IPS DF 6.9 (cell line): ENCODE measurements around the gene CEP44.
"Not testable (repeated sequence)": the region's sequence is repeated elsewhere in the genome, so short reads cannot be mapped to it uniquely, and the experiment has no call there.

Experiments used
- DNase-seq: peaks from one replicate; pipeline ENCODE4 v3.0.0-alpha.2; 2013; ENCODE audit warnings: low read depth, low spot score
- H3K27ac ChIP-seq: one replicate; pipeline ENCODE4 v1.5.1; 2013; ENCODE audit warnings: low read length, control low read depth
- H3K27me3 ChIP-seq: 2 replicates; pipeline ENCODE4 v1.6.1; 2013; ENCODE audit warnings: mild to moderate bottlenecking, low read length; ENCODE audit not compliant: control insufficient read depth, insufficient read depth
- H3K36me3 ChIP-seq: 2 replicates; pipeline ENCODE4 v1.6.1; 2013; ENCODE audit warnings: low read length; ENCODE audit not compliant: control insufficient read depth, insufficient read depth
- H3K4me1 ChIP-seq: 2 replicates; pipeline ENCODE4 v1.6.1; 2013; ENCODE audit warnings: low read length; ENCODE audit not compliant: control insufficient read depth, insufficient read depth
- H3K4me3 ChIP-seq: 2 replicates; pipeline ENCODE4 v1.5.1; 2013; ENCODE audit warnings: mild to moderate bottlenecking, low read length
- H3K9me3 ChIP-seq: 2 replicates; pipeline ENCODE4 v1.6.1; 2013; ENCODE audit warnings: low read length, inconsistent platforms; ENCODE audit not compliant: control insufficient read depth, insufficient read depth
- WGBS: extraction: QIAGEN DNeasy Blood & Tissue Kit; methylation state at CpG from one replicate; pipeline ENCODE4 v1.1.7; 2013; ENCODE audit warnings: mixed read lengths, missing lambda C conversion rate; ENCODE audit not compliant: insufficient read length, insufficient coverage; 5-methylcytosine and 5-hydroxymethylcytosine counted together

Gene CEP44

GRCh38 chr4:174358410-174358809 lies 74.7 kb downstream of the CEP44 start:
- H3K9me3 ChIP-seq: no peaks in the 10 kb centered on the region
- no CpG with 5 or more reads among the region's 1 CpG for WGBS
- no peaks in the 10 kb centered on the region for H3K27me3 ChIP-seq
- H3K36me3 ChIP-seq: no peaks in the 10 kb centered on the region
- H3K4me3 ChIP-seq: no peak overlapping the region
- no peak for DNase-seq
- no peak overlapping the region for H3K27ac ChIP-seq
- H3K4me1 ChIP-seq: no peaks in the 10 kb centered on the region

GRCh38 chr4:174358829-174359228 lies 75.1 kb downstream of the CEP44 start:
- WGBS: no CpG with 5 or more reads among the region's 1 CpG
- H3K27me3 ChIP-seq: no peaks in the 10 kb centered on the region
- no peaks in the 10 kb centered on the region for H3K36me3 ChIP-seq
- no peak for DNase-seq
- no peaks in the 10 kb centered on the region for H3K4me1 ChIP-seq
- no peak overlapping the region for H3K4me3 ChIP-seq
- H3K9me3 ChIP-seq: no peaks in the 10 kb centered on the region
- no peak overlapping the region for H3K27ac ChIP-seq

- no CpG with 5 or more reads among the region's 2 CpGs for WGBS
- DNase-seq: no peak
- H3K36me3 ChIP-seq: no peaks in the 10 kb centered on the region
These were observed 78.6 kb downstream of the CEP44 start for GRCh38 chr4:174362340-174362739.

GRCh38 chr4:174363782-174364181 lies 80.1 kb downstream of the CEP44 start:
- WGBS: no CpG with 5 or more reads among the region's 1 CpG
- not testable (repeated sequence) for H3K36me3 ChIP-seq, H3K9me3 ChIP-seq, H3K4me3 ChIP-seq, DNase-seq, H3K27me3 ChIP-seq, H3K27ac ChIP-seq, H3K4me1 ChIP-seq

More at GRCh38 chr4:174362340-174362739, 78.6 kb downstream of the CEP44 start:
- Histone ChIP-seq H3K4me1 (no peaks in the 10 kb centered on the region), H3K4me3 (no peak overlapping the region), H3K27me3 (no peaks in the 10 kb centered on the region), H3K9me3 (no peaks in the 10 kb centered on the region), H3K27ac (no peak overlapping the region)

- no peaks in the 10 kb centered on the region for H3K9me3 ChIP-seq
- no peak for DNase-seq
- no peak overlapping the region for H3K27ac ChIP-seq
- no peak overlapping the region for H3K4me3 ChIP-seq
- no CpG with 5 or more reads among the region's 2 CpGs for WGBS
- no peaks in the 10 kb centered on the region for H3K36me3 ChIP-seq
- H3K4me1 ChIP-seq: peaks cover 1% of the 10 kb centered on the region; the same call in 1 of the 2 replicates
- no peaks in the 10 kb centered on the region for H3K27me3 ChIP-seq
These were observed 81.4 kb downstream of the CEP44 start for GRCh38 chr4:174365018-174365587.

- H3K36me3 ChIP-seq: no peaks in the 10 kb centered on the region
- H3K4me3 ChIP-seq: no peak overlapping the region
- no peaks in the 10 kb centered on the region for H3K27me3 ChIP-seq
- DNase-seq: no peak
- peaks cover 1% of the 10 kb centered on the region; the same call in 1 of the 2 replicates for H3K4me1 ChIP-seq
- no CpG with 5 or more reads among the region's 2 CpGs for WGBS
- H3K27ac ChIP-seq: no peak overlapping the region
- no peaks in the 10 kb centered on the region for H3K9me3 ChIP-seq
These were observed 86.3 kb downstream of the CEP44 start for GRCh38 chr4:174369985-174370384.

GRCh38 chr4:174373821-174374220 lies 90.1 kb downstream of the CEP44 start:
- H3K4me1 ChIP-seq: peaks cover 1% of the 10 kb centered on the region; the same call in 1 of the 2 replicates
- no peak overlapping the region for H3K4me3 ChIP-seq
- DNase-seq: no peak
- no peaks in the 10 kb centered on the region for H3K27me3 ChIP-seq
- WGBS: no CpG with 5 or more reads among the region's 1 CpG
- no peaks in the 10 kb centered on the region for H3K36me3 ChIP-seq
- no peaks in the 10 kb centered on the region for H3K9me3 ChIP-seq
- no peak overlapping the region for H3K27ac ChIP-seq

GRCh38 chr4:174375422-174375821 lies 91.7 kb downstream of the CEP44 start:
- no peak overlapping the region for H3K27ac ChIP-seq
- no peaks in the 10 kb centered on the region for H3K36me3 ChIP-seq
- no CpG with 5 or more reads among the region's 8 CpGs for WGBS
- H3K4me1 ChIP-seq: no peaks in the 10 kb centered on the region
- no peaks in the 10 kb centered on the region for H3K9me3 ChIP-seq
- H3K4me3 ChIP-seq: no peak overlapping the region
- no peaks in the 10 kb centered on the region for H3K27me3 ChIP-seq
- DNase-seq: no peak

- no CpG with 5 or more reads among the region's 2 CpGs for WGBS
- Histone ChIP-seq H3K9me3 (no peaks in the 10 kb centered on the region), H3K4me3 (no peak overlapping the region), H3K4me1 (peaks cover 4% of the 10 kb centered on the region; the same call in 1 of the 2 replicates), H3K27me3 (no peaks in the 10 kb centered on the region), H3K36me3 (no peaks in the 10 kb centered on the region), H3K27ac (no peak overlapping the region)
- no peak for DNase-seq
These were observed 93.9 kb downstream of the CEP44 start for GRCh38 chr4:174377613-174378012.

- Histone ChIP-seq H3K27me3 (no peaks in the 10 kb centered on the region), H3K4me3 (no peak overlapping the region), H3K9me3 (no peaks in the 10 kb centered on the region), H3K27ac (no peak overlapping the region), H3K4me1 (peaks cover 6% of the 10 kb centered on the region; the same call in 1 of the 2 replicates), H3K36me3 (no peaks in the 10 kb centered on the region)
- no peak for DNase-seq
- no CpG with 5 or more reads among the region's 2 CpGs for WGBS
These were observed 95.2 kb downstream of the CEP44 start for GRCh38 chr4:174378951-174379350.

GRCh38 chr4:174380206-174380605 lies 96.5 kb downstream of the CEP44 start:
- no CpG with 5 or more reads among the region's 4 CpGs for WGBS
- not testable (repeated sequence) for H3K9me3 ChIP-seq, H3K27me3 ChIP-seq, H3K4me3 ChIP-seq, H3K4me1 ChIP-seq, H3K36me3 ChIP-seq, H3K27ac ChIP-seq, DNase-seq
